SK-N-SH (cell line): ENCODE data around the gene DUS3L. TPM values are rescaled to one million over a fixed set of nuclear protein-coding genes. Genes with fewer than 3 reads are reported as not detected.

Experiments
- CTCF ChIA-PET: fragments of 300-600, 350-600 bp; formaldehyde crosslinking; extraction: SDS; loops from one replicate; lab custom pipeline; 2021; lab: Yijun Ruan, JAX
- POLR2A ChIA-PET: fragments of 350-600 bp; sonication (Branson Sonifier 250); formaldehyde crosslinking; extraction: SDS; loops from one replicate; lab custom pipeline; 2020; ENCODE audit warnings: antibody characterized with exemption, inconsistent platforms; lab: Yijun Ruan, JAX
- DNase-seq: peaks from one replicate; pipeline ENCODE4 v3.0.0; 2012
- H2AFZ ChIP-seq: fragments of 200-600 bp; sonication (generic); 2 replicates; pipeline ENCODE4 v1.8.1; 2016; ENCODE audit warnings: antibody characterized with exemption, mild to moderate bottlenecking, low read depth
- H3F3A ChIP-seq: fragments of 200-600 bp; sonication (generic); replicated peaks from 2 replicates; pipeline ENCODE3; 2016; ENCODE audit warnings: antibody characterized with exemption, mild to moderate bottlenecking; ENCODE audit not compliant: insufficient read depth
- H3K27ac ChIP-seq, 2 experiments: fragments of 200-500 bp in 1 of 2; fragments of 200-600 bp in 1 of 2; sonication (Bioruptor generic) in 1 of 2; sonication (generic), shearing (Covaris generic) in 1 of 2; 2 replicates each; pipeline versions ENCODE4 v1.5.1 to v1.6.1; 2014 to 2016; ENCODE audit warnings: low read depth in 2 of 2, inconsistent platforms in 1 of 2, low read length in 1 of 2, mild to moderate bottlenecking in 1 of 2, mixed read lengths in 1 of 2
- H3K27me3 ChIP-seq: fragments of 200-600 bp; sonication (generic), shearing (Covaris generic); 2 replicates; pipeline ENCODE4 v1.6.1; 2016; ENCODE audit warnings: mixed run types; ENCODE audit not compliant: insufficient read depth
- H3K36me3 ChIP-seq, 2 experiments: fragments of 200-500 bp in 1 of 2; fragments of 200-600 bp in 1 of 2; sonication (Bioruptor generic) in 1 of 2; sonication (generic) in 1 of 2; replicated peaks in 1 of 2; 2 replicates each; pipeline versions ENCODE3 to v1.5.1; 2014 to 2016; ENCODE audit warnings: low read length in 1 of 2, mild to moderate bottlenecking in 1 of 2; ENCODE audit not compliant: insufficient read depth in 2 of 2, control insufficient read depth in 1 of 2
- H3K4me1 ChIP-seq, 2 experiments: fragments of 200-500 bp in 1 of 2; fragments of 200-600 bp in 1 of 2; sonication (Bioruptor generic) in 1 of 2; sonication (generic), shearing (Covaris generic) in 1 of 2; 2 replicates each; pipeline versions ENCODE4 v1.5.1 to v1.6.1; 2014 to 2016; ENCODE audit warnings: low read depth in 1 of 2, low read length in 1 of 2, mixed run types in 1 of 2; ENCODE audit not compliant: insufficient read depth in 2 of 2, control insufficient read depth in 1 of 2
- H3K4me2 ChIP-seq: fragments of 200-600 bp; sonication (generic), shearing (Covaris generic); 2 replicates; pipeline ENCODE4 v1.6.1; 2017; ENCODE audit warnings: mixed run types
- H3K4me3 ChIP-seq, 2 experiments: fragments of 200-500 bp in 1 of 2; fragments of 200-600 bp in 1 of 2; sonication (Bioruptor generic) in 1 of 2; sonication (generic), shearing (Covaris generic) in 1 of 2; 2 replicates each; pipeline versions ENCODE4 v1.5.1 to v1.8.1; 2014 to 2016; ENCODE audit warnings: low read depth in 2 of 2, inconsistent platforms in 1 of 2, low read length in 1 of 2, mild to moderate bottlenecking in 1 of 2, mixed read lengths in 1 of 2, moderate library complexity in 1 of 2
- H3K79me2 ChIP-seq: fragments of 200-600 bp; sonication (generic); 2 replicates; pipeline ENCODE4 v1.8.1; 2017; ENCODE audit warnings: mild to moderate bottlenecking; ENCODE audit not compliant: insufficient read depth
- H3K9ac ChIP-seq: fragments of 200-600 bp; sonication (generic); 2 replicates; pipeline ENCODE4 v1.6.1; 2017; ENCODE audit warnings: mixed run types
- H3K9me2 ChIP-seq: fragments of 200-600 bp; sonication (generic); 2 replicates; pipeline ENCODE4 v1.6.1; 2017; ENCODE audit warnings: mixed run types
- H3K9me3 ChIP-seq: fragments of 200-600 bp; sonication (generic); 2 replicates; pipeline ENCODE4 v1.6.1; 2017; ENCODE audit warnings: mixed run types, mild to moderate bottlenecking, moderate library complexity
- H4K20me1 ChIP-seq: fragments of 200-600 bp; sonication (generic); 2 replicates; pipeline ENCODE4 v1.6.1; 2017; ENCODE audit warnings: mild to moderate bottlenecking, mixed run types; ENCODE audit not compliant: insufficient read depth
- FOXJ3 ChIP-seq: sonication (generic); formaldehyde crosslinking; IDR thresholded peaks from 2 replicates; pipeline ENCODE4 v1.5.1; 2020; ENCODE audit warnings: mild to moderate bottlenecking, missing genetic modification reagents
- GABPA ChIP-seq: IDR thresholded peaks from 2 replicates; pipeline ENCODE4 v1.4.0; 2012; ENCODE audit warnings: low read depth, mild to moderate bottlenecking
- GATA2 ChIP-seq: sonication (generic); formaldehyde crosslinking; IDR thresholded peaks from 2 replicates; pipeline ENCODE4 v1.5.0; 2020; ENCODE audit warnings: mild to moderate bottlenecking, missing genetic modification reagents
- MXI1 ChIP-seq: IDR thresholded peaks from 2 replicates; pipeline ENCODE4 v1.6.1; 2012; ENCODE audit warnings: mild to moderate bottlenecking, low read depth, low read length, improper control_type of control experiment
- NFIC ChIP-seq: IDR thresholded peaks from 2 replicates; pipeline ENCODE4 v1.4.0; 2012; ENCODE audit warnings: borderline replicate concordance
- POLR2AphosphoS5 ChIP-seq: IDR thresholded peaks from 2 replicates; pipeline ENCODE4 v1.6.1; 2012; ENCODE audit warnings: low read depth, low read length
- RCOR1 ChIP-seq: fragments of 150-350 bp; IDR thresholded peaks from 2 replicates; pipeline ENCODE4 v1.6.1; 2017; ENCODE audit warnings: antibody characterized with exemption, low read length
- RFX5 ChIP-seq: IDR thresholded peaks from 2 replicates; pipeline ENCODE4 v1.6.1; 2012; ENCODE audit warnings: mild to moderate bottlenecking, improper control_type of control experiment, low read length
- SMC3 ChIP-seq: IDR thresholded peaks from 2 replicates; pipeline ENCODE4 v1.6.1; 2012; ENCODE audit warnings: low read depth, low read length, improper control_type of control experiment
- TCF12 ChIP-seq: IDR thresholded peaks from 2 replicates; pipeline ENCODE4 v1.4.0; 2012
- TEAD4 ChIP-seq: IDR thresholded peaks from 2 replicates; pipeline ENCODE4 v1.4.0; 2012; ENCODE audit warnings: mild to moderate bottlenecking, borderline replicate concordance; ENCODE audit not compliant: insufficient read depth
- YY1 ChIP-seq: IDR thresholded peaks from 2 replicates; pipeline ENCODE4 v1.4.0; 2012; ENCODE audit warnings: low read depth, mild to moderate bottlenecking
- WGBS: methylation state at CpG from one replicate; pipeline ENCODE4 v1.1.6; 2017; ENCODE audit warnings: low lambda C conversion rate; 5-methylcytosine and 5-hydroxymethylcytosine counted together
- polyA plus RNA-seq, 3 experiments: library from polyadenylated mRNA; depleted of rRNA; stranded (reverse); fragments of >200 nt; gene quantifications; 2 replicates each; pipeline ENCODE4 v1.2.3, GENCODE V29; 2012
- TF ChIP-seq, protein P1 (sequence below): fragments of 200-600 bp; sonication (generic); IDR thresholded peaks from 2 replicates; pipeline ENCODE4 v1.6.1; 2017; ENCODE audit warnings: antibody characterized with exemption, mild to moderate bottlenecking, moderate library complexity
- TF ChIP-seq, protein P2 (sequence below): fragments of 150-350 bp; IDR thresholded peaks from 2 replicates; pipeline ENCODE4 v1.6.1; 2017; ENCODE audit warnings: antibody characterized with exemption, low read length, low read depth, borderline replicate concordance
- TF ChIP-seq, protein P3 (sequence below): IDR thresholded peaks from 2 replicates; pipeline ENCODE4 v1.4.0; 2012; ENCODE audit warnings: low read depth, borderline replicate concordance

Gene DUS3L
- polyA plus RNA-seq, 1 of the 3 experiments (the other 2 are of a cell fraction): 44.0 TPM

DNA sequence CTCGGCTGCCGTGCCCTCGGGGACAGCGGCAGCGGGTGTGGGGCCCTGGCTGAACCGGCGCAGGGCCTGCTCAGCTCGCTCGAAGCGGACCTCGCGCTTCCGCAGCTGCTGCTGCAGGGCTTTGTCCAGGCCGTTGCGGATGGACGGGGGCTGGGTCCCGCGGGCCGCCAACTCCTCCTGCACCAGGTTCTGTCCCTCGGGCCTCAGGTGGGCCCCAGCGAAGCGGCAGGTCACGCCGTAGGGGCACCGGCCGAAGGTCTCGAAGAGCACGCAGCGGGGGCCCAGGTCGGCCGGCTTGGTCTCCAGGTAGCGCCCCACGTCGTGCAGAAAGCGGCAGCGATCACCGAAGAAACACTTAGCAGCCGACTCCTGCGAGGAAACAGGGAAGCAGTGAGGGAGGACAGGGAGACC lies 1.6 kb downstream of the DUS3L start (continued):
- TF ChIP-seq, protein P1, sequence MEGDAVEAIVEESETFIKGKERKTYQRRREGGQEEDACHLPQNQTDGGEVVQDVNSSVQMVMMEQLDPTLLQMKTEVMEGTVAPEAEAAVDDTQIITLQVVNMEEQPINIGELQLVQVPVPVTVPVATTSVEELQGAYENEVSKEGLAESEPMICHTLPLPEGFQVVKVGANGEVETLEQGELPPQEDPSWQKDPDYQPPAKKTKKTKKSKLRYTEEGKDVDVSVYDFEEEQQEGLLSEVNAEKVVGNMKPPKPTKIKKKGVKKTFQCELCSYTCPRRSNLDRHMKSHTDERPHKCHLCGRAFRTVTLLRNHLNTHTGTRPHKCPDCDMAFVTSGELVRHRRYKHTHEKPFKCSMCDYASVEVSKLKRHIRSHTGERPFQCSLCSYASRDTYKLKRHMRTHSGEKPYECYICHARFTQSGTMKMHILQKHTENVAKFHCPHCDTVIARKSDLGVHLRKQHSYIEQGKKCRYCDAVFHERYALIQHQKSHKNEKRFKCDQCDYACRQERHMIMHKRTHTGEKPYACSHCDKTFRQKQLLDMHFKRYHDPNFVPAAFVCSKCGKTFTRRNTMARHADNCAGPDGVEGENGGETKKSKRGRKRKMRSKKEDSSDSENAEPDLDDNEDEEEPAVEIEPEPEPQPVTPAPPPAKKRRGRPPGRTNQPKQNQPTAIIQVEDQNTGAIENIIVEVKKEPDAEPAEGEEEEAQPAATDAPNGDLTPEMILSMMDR: no peak
- TF ChIP-seq RFX5 (no peak), NFIC (no peak), TEAD4 (no peak), GABPA (no peak), SMC3 (no peak), YY1 (no peak)
- TF ChIP-seq, all 33 proteins: peak for 0

DNA sequence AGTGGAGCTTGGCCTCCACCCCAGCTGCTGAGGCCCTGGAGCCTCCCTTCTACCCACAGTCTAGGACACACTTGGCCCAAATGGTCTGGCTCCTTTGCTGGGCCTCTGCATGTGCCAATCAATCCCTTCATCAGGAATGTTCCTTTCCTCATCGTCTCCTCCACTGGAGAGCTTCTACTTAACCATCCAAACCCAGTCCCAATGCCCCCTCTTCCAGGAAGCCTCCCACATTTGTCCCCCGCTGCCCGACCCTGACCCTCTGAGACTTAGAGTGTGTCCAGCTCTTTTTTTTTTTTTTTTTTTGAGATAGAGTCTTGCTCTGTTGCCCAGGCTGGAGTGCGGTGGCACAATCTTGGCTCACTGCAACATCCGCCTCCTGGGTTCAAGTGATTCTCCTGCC lies 2.5 kb downstream of the DUS3L start:
- CTCF ChIA-PET: interaction anchor here (1.4 to 1.6 kb wide), 2 partner anchors 14 to 16 kb away, joined by 5 read pairs; partner anchors contain the start of gene NRTN
- WGBS: 97% methylated on average over 5 of the region's 5 CpGs
- POLR2A ChIA-PET: no interaction called here
- no peak for DNase-seq
- H4K20me1 ChIP-seq: 0 out of 2 replicates have a peak, but pooled peaks cover 5% of the 10 kb centered on the region
- H3K27me3 ChIP-seq: no peaks in the 10 kb centered on the region
- H3K9ac ChIP-seq: no peak overlapping the region
- no peak overlapping the region for H2AFZ ChIP-seq
- no peak overlapping the region for H3K4me3 ChIP-seq
- H3K27ac ChIP-seq: no peak overlapping the region
- TF ChIP-seq MXI1 (no peak), GATA2 (no peak), YY1 (no peak), POLR2AphosphoS5 (no peak), FOXJ3 (no peak), TCF12 (no peak), SMC3 (no peak), RCOR1 (no peak), GABPA (no peak), TEAD4 (no peak)
- TF ChIP-seq, protein P1: no peak
- TF ChIP-seq, protein P2, sequence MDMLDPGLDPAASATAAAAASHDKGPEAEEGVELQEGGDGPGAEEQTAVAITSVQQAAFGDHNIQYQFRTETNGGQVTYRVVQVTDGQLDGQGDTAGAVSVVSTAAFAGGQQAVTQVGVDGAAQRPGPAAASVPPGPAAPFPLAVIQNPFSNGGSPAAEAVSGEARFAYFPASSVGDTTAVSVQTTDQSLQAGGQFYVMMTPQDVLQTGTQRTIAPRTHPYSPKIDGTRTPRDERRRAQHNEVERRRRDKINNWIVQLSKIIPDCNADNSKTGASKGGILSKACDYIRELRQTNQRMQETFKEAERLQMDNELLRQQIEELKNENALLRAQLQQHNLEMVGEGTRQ: no peak
- TF ChIP-seq, protein P3, sequence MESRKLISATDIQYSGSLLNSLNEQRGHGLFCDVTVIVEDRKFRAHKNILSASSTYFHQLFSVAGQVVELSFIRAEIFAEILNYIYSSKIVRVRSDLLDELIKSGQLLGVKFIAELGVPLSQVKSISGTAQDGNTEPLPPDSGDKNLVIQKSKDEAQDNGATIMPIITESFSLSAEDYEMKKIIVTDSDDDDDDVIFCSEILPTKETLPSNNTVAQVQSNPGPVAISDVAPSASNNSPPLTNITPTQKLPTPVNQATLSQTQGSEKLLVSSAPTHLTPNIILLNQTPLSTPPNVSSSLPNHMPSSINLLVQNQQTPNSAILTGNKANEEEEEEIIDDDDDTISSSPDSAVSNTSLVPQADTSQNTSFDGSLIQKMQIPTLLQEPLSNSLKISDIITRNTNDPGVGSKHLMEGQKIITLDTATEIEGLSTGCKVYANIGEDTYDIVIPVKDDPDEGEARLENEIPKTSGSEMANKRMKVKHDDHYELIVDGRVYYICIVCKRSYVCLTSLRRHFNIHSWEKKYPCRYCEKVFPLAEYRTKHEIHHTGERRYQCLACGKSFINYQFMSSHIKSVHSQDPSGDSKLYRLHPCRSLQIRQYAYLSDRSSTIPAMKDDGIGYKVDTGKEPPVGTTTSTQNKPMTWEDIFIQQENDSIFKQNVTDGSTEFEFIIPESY: no peak
- peaks cover 8% of the 10 kb centered on the region; the same call in 1 of the 2 replicates for H3K79me2 ChIP-seq
- H3K9me2 ChIP-seq: no peaks in the 10 kb centered on the region
- H3F3A ChIP-seq: no peaks in the 10 kb centered on the region
- no peaks in the 10 kb centered on the region for H3K9me3 ChIP-seq
- peaks cover 0 to 47% of the 10 kb centered on the region in 2 experiments for H3K36me3 ChIP-seq
- H3K4me1 ChIP-seq: peaks cover 0 to 8% of the 10 kb centered on the region in 2 experiments; a peak in 1 of 4 replicates
- no peak overlapping the region for H3K4me2 ChIP-seq
